GM21390 (cell line): ENCODE results near the gene LRRC2.
A peak's percentile ranks its signal among the peaks of the same experiment; 100 is the strongest.
"Not testable (repeated sequence)": the region's sequence is repeated elsewhere in the genome, so short reads cannot be mapped to it uniquely, and the experiment has no call there.

Experiments used
- ATAC-seq: cut with Tn5 transposase; IDR thresholded peaks from one replicate; pipeline ENCODE4 v1.9.1; 2021; ENCODE audit not compliant: unreplicated experiment

LRRC2 gene

DNA sequence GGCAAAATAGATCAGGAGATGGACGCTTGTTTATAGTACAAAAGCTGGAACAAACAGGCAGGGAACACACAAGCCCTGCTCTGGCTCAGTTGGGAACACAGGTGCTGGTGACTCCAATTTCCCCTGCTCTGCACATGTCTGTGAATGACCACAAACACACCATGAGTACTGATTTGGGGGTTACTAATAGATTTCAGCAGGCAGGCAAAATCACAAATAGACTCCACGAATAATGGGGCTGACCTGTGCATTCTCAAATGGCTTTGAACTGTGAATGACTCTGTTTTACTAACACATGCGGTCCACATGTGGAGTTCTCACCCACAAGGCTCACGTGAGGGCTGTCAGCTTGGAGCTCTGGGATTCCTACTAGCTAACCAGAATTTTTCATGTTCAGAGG, 64.4 kb downstream of the LRRC2 start:
- no peak for ATAC-seq

DNA sequence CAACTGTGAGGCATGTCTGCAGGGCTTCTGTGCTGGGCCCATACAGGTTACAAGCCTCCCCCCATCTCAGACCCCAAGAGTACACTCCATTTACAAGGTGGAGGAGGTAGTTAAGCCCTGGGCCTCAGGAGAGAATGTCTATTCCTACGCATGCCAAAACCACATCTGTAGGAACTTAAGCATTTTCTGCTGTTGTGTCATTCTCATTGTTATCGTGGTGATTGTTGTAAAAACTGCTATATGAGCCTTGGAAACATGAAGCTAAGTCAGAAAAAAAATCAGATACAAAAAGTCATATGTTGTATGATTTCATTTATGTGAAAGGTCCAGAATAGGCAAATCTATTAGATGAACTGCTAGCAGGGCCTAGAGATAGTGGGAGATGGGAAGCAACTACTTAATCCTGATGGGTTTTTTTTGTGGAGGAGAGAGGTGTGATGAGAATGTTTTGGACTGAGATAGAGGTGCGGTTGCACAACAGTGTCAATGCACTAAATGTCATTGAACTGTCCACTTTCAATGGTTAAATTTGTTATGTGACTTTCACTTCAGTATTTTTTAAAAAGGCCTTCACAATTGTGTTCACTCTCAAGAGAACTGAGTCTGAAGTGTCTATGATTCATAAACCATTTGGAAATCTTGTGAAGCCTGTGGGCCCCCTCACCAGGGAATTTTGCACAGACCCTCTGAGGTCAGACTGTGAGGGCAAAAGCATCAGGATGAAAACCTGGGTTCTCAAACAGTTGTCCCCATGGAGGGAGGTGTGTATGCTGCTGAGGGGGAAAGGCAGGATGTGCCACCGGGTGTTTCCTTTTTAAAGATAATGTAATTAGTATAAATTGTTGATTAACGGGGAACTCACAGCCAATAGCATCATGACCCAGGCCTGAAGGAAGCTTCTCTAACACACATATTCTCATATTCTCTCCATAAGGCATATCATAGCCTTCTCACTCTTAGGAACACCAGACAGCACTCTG, 65.2 kb downstream of the LRRC2 start:
- peak; percentile 51 for ATAC-seq

GRCh38 chr3:46498916-46499519, 67.1 kb downstream of the LRRC2 start:
- ATAC-seq, result no peak

DNA sequence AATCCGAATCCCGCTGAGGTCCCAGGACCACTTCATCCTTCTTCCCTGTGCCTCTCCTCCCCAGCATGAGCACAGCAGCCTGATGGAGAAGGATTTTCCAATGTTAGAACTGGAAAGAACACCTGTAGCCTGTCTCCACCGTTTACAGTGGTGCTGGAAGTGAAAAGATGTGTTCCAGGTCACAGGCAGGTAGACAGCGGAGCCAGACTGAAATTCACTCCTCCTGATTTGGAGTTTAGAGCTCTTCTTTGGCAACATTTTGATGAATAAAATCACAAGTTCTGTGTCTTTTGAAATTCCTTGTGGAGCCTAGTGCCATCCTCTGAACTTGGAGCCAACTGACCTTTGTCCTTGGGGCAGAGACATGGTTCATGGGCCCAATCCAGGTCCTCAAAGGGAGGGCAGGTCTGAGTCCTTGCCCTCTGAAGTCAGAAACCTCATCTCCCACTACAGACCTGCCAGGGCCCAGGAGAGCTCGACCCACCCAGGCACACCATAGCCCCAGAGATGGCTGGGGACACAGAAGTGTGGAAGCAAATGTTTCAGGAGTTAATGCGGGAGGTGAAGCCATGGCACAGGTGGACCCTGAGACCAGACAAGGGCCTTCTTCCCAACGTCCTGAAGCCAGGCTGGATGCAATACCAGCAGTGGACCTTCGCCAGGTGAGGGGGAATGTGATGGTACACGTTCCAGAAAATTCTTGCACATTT, 68.4 kb downstream of the LRRC2 start, which contains the start of gene RTP3:
TSS of gene RTP3 (plus strand) at position 421 of the 710 bp plus-strand sequence. CDS start at position 508, 87 bp downstream.
- no peak for ATAC-seq

- no peak for ATAC-seq
Observed at GRCh38 chr3:46496746-46497555, 69.2 kb downstream of the LRRC2 start.

DNA sequence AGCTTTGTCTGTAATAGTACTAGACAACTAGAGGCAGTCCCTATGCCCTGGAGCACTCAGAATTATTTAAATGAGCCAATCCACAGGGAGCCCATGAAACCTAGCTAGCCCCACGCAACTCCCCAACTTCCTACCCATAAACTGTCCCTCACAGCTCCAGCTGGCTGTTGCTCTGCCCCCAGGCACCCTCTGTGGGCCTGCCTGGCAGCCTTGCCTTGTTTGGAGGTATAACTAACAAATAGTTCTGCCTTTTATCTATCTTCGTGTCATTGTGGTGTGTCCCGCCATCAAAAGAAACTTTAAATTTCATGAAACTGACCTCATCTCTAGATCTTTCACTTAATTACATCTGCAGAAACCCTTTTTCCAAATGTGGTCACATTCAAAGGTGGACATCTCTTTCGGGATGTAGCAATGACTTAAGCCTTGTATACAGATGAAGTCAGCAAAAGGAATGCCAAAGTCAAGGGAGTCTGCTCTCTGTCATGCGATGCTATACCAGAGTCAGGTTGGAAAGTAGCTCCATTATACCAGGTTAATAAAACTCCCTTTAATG, 70.1 kb downstream of the LRRC2 start:
- ATAC-seq, result no peak

DNA sequence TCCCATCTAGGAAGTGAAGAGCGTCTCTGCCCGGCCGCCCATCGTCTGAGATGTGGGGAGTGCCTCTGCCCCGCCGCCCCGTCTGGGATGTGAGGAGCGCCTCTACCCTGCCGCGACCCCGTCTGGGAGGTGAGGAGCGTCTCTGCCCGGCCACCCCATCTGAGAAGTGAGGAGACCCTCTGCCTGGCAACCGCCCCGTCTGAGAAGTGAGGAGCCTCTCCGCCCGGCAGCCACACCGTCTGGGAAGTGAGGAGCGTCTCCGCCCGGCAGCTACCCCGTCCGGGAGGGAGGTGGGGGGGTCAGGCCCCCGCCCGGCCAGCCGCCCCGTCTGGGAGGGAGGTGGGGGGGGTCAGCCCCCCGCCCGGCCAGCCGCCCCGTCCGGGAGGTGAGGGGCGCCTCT, 71.6 kb downstream of the LRRC2 start:
- ATAC-seq, result not testable (repeated sequence)

DNA sequence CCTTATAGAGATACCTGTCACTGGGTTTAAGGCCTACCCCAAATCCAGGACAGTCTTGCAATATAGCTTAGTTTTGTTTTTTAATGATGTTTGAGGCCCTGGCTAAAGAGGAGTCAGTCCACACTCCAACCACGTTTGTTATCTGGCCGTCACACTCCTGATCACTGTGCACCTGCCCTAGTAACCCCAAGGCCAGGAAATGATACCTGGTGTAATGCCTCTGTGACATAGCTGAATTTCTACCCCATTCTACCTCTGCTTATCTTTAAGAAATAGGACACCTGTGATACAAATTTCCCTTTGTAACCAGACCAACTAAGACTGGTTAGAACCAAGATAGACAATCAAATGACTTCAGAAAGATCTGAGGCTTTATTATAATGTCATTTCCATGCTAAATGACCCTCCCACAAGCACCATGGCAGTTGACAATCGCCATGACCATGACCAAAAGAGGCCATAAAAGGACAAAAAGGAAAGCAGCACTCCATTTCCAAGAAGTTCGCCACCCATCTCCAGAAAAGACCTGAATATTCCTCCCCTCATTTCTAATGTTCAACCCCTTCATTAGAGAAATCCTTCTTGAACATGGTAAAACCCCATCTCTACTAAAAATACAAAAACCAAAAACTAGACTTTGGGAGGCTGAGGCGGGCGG, 73.1 kb downstream of the LRRC2 start:
- no peak for ATAC-seq

DNA sequence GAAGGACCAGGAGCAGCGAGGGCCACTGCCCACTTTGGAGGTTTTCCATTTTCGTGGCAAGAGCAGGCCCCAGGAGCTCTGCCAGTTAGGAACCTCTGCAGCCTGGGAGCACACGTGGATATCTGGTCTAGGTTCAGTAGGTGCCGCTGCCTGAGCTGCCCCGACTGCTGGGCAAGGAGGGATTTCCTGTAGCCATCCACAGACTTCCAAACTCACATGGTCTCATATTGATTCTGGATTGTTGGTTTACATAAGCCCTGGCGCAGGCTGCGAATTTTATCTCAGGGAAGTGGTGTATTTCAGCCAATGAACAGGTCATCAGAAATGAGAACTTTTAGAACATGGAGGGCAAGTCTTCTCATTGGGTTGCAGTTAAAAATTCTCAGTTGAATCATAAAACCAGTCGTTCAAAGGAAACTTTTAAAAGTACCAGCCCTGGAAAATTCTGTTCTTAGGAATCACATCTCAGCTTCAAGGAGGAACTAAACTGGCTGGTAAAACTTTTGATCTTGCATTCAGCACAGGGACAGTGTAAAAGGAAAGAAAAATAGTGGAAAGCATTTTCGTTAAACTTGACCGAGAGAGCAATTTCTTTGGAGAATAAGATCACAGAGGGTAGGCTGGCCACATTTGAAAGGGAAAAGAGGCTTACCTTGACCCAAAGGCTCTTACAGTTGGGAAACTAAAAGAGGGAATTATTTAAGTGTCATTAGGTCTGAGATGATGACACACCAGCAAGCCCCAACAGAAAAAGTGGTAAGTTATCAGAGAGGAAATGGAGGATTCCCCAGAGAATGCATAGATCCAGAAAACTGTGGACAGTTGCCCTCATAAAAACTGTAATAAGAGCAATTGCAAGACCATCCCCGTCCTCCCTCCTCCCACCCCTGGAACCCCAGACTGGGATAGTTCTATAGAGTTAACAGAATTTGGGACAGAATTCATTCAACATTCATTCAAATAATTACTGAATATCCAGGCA, 74.7 kb downstream of the LRRC2 start:
- no peak for ATAC-seq

- no peak for ATAC-seq
Observed at GRCh38 chr3:46490338-46491084, 75.6 kb downstream of the LRRC2 start.

DNA sequence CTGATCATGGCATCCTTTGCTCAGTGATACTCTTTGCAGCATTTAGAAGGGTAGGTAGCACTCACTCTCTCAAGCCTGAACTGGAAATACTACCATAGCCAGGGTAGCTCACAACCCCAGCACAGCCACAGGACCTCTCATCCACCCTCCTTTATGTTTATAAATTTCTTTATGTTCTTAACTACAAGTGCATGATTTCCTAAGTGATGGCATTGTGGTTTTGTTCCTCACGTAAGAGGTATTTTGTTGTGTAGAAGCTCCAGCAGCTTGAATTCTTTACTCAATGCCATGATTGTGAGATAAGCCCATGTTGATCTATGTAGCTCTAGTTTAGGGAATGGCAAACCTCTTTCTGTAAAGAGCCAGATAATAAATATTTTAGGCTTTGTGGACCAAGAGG, 76.2 kb downstream of the LRRC2 start:
- ATAC-seq, result no peak

GRCh38 chr3:46489381-46489780, 76.7 kb downstream of the LRRC2 start:
- ATAC-seq, result no peak

- peak; percentile 92 for ATAC-seq
Observed at GRCh38 chr3:46488735-46489361, 77.3 kb downstream of the LRRC2 start.

- ATAC-seq, result no peak
Observed at GRCh38 chr3:46485779-46486175, 80.3 kb downstream of the LRRC2 start.

- no peak for ATAC-seq
Observed at GRCh38 chr3:46484911-46485778, 81.0 kb downstream of the LRRC2 start.

- ATAC-seq, result no peak
Observed at GRCh38 chr3:46484388-46484787, 81.7 kb downstream of the LRRC2 start.

- ATAC-seq, result no peak
Observed at GRCh38 chr3:46483825-46484224, 82.3 kb downstream of the LRRC2 start.
